GM19467 (cell line): Measurements from ENCODE around the gene GNG12.
A peak's percentile ranks its signal among the peaks of the same experiment; 100 is the strongest.
"Not testable (repeated sequence)": the region's sequence is repeated elsewhere in the genome, so short reads cannot be mapped to it uniquely, and the experiment has no call there.

Experiments used
- ATAC-seq: cut with Tn5 transposase; IDR thresholded peaks from one replicate; pipeline ENCODE4 v1.9.1; 2021; ENCODE audit warnings: mild to moderate bottlenecking, moderate library complexity; ENCODE audit not compliant: unreplicated experiment

The GNG12 gene

GRCh38 chr1:67735806-67736627 is 97.2 kb downstream of the GNG12 start:
- peak; percentile 95 for ATAC-seq

GRCh38 chr1:67735206-67735605 is 98.1 kb downstream of the GNG12 start:
- no peak for ATAC-seq

- no peak for ATAC-seq
Measured at GRCh38 chr1:67734323-67734690, 99.0 kb downstream of the GNG12 start.

- no peak for ATAC-seq
Measured at GRCh38 chr1:67733681-67734322, 99.5 kb downstream of the GNG12 start.

- ATAC-seq, result no peak
Measured at GRCh38 chr1:67732750-67733151, 100.5 kb downstream of the GNG12 start.

GRCh38 chr1:67731322-67731721 is 101.9 kb downstream of the GNG12 start:
- no peak for ATAC-seq

- ATAC-seq, result not testable (repeated sequence)
Measured at GRCh38 chr1:67730312-67730711, 103.0 kb downstream of the GNG12 start.

GRCh38 chr1:67729872-67730271 is 103.4 kb downstream of the GNG12 start:
- no peak for ATAC-seq

GRCh38 chr1:67726224-67726623 is 107.0 kb downstream of the GNG12 start:
- no peak for ATAC-seq

GRCh38 chr1:67724928-67725560 is 108.2 kb downstream of the GNG12 start:
- ATAC-seq, result no peak

- peak; percentile 57 for ATAC-seq
Measured at GRCh38 chr1:67723620-67724019, 109.6 kb downstream of the GNG12 start.

GRCh38 chr1:67723126-67723525 is 110.1 kb downstream of the GNG12 start:
- no peak for ATAC-seq

GRCh38 chr1:67722292-67722944 is 110.8 kb downstream of the GNG12 start:
- no peak for ATAC-seq

GRCh38 chr1:67721650-67722291 is 111.5 kb downstream of the GNG12 start:
- ATAC-seq, result no peak

- no peak for ATAC-seq
Measured at GRCh38 chr1:67721112-67721511, 112.2 kb downstream of the GNG12 start.

- ATAC-seq, result no peak
Measured at GRCh38 chr1:67719329-67720196, 113.7 kb downstream of the GNG12 start.

- no peak for ATAC-seq
Measured at GRCh38 chr1:67717876-67718275, 115.4 kb downstream of the GNG12 start.

GRCh38 chr1:67716800-67717199 is 116.5 kb downstream of the GNG12 start:
- no peak for ATAC-seq

- no peak for ATAC-seq
Measured at GRCh38 chr1:67715819-67716218, 117.4 kb downstream of the GNG12 start.
